ENCODE data around the gene STEAP1.
"Not testable (repeated sequence)": the region's sequence is repeated elsewhere in the genome, so short reads cannot be mapped to it uniquely, and the experiment has no call there.

The STEAP1 gene

DNA sequence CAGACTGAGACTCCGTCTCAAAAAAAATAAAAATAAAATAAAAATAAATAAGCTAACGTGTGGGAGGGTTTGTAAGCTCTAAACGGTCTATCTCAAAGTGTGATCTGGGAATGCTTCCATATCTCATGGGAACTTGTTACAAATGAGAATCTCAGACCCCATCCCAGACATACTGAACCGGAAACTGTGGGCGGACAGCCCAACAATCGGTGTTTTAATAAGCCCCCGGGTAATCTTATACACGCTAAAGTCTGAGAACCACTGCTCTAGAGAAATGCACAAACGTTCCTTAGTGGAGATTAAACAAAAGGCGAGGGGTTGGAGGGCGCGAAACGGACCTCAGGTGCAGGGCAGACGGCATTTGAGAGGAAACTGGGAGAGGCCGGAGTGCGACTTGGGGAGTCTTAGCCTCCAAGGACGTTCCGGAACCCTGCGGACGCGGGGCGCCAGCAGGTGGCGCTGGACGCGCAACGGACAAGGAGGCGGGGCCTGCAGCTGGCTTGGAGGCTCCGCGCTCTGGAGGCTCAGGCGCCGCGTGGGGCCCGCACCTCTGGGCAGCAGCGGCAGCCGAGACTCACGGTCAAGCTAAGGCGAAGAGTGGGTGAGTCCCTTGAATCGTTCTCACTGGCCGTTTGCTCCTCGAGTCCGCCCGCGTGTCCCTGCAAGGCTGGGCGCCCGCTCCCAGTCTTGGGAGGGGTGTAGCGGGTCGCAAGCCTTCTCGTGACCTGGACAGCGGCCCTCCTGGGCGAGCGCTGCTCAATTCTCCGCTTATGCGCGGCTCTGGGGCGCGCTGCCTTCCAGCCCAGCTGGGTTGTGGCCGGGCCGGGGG is at the start of gene STEAP1:
Gene STEAP1 (plus strand): TSS at position 527 of the 829 bp plus-strand sequence. CDS start 5,320 bp downstream, outside the sequence.
- DNase-seq, result peak; percentile 96

DNA sequence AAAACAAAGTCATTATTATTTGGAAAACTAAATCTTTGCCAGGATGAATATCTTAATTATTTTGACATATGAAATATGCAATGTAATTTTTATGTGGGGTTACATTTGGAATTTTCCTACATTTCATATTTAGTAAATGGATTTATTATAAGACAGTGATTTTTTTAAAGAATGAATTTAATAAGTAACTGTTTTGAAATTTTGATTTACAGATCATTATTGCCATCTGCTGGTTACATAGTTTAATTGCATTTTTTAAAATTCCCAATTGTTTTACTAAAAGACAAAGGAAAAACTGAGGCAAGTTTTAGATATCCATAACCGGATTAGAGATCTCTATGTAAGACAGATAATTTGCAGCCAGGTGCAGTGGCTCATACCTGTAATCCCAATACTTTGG is 39.3 kb upstream of the STEAP1 start:
- not testable (repeated sequence) for DNase-seq

DNA sequence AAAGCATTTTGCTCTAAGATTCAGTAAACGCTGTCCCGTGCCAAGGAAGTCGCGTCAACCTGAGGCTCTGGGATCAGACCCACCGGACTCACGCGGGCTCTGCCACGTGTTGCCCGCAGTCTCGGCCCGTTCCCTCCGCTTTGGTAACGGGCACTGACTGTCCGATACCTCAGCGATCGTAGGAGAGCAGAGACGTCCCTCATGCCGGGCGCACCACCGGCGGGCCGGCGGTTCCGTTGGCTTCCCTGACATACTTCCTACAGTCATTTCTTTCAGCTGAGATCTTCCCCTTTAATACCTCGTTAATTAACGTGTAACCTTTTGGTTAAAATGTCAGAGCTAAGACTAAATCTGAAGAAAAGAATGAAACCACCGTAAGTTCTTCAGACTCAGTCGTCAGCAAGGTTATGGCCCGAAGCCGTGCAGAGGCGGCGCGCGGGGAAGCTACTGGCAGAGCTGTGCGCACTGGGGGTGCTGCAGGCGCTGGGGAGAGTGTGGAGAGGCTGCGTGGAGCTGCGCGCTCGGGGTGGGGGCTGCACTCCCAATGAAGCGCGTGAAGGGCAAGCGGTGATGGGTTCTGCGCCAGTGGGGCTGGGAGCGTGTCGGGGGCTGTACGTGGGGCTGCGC is 35.6 kb upstream of the STEAP1 start:
- DNase-seq, result peak; percentile 79

DNA sequence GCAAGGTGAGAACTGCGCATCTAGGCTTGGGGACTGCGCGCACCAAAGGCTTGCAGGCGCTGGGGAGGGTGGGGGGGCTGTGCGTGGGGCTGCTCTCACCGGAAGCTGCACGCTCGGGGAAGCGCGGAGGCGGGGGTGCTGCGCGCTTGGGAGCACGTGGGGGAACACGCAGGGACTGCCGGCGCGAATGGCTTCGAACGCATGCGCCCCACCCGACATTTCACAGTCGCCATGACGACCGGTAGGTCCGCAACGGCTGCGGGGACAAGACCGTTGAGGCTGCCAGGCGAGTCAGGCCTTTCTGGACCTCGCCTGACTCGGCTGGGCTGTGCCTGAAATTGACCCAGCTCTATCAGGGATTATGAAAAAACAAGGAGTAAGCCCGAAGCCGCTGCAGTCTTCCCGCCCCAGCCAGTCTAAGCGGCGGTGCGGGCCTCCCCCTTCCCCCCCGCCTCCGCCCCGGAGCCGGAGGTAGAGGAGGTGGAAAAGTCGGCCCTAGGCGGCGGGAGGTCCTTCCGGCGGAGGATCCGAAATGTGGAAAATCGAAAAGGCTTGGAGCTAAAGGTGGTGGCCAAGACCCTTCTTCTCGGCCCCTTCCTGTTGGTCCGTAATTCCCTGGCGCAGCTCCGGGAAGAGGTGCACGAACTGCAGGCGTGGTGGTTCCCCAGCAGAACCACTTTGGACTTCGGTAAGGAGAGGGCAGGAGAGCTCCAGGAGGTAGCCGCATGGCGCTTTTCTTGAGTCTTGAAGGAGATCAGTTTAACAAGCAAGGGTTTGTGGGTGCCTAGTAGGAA is 34.9 kb upstream of the STEAP1 start:
- DNase-seq, result peak; percentile 79

GRCh38 chr7:90120205-90120604 is 34.1 kb upstream of the STEAP1 start:
- DNase-seq, result not testable (repeated sequence)

- DNase-seq, result not testable (repeated sequence)
Observed at GRCh38 chr7:90131746-90132145, 22.5 kb upstream of the STEAP1 start.

DNA sequence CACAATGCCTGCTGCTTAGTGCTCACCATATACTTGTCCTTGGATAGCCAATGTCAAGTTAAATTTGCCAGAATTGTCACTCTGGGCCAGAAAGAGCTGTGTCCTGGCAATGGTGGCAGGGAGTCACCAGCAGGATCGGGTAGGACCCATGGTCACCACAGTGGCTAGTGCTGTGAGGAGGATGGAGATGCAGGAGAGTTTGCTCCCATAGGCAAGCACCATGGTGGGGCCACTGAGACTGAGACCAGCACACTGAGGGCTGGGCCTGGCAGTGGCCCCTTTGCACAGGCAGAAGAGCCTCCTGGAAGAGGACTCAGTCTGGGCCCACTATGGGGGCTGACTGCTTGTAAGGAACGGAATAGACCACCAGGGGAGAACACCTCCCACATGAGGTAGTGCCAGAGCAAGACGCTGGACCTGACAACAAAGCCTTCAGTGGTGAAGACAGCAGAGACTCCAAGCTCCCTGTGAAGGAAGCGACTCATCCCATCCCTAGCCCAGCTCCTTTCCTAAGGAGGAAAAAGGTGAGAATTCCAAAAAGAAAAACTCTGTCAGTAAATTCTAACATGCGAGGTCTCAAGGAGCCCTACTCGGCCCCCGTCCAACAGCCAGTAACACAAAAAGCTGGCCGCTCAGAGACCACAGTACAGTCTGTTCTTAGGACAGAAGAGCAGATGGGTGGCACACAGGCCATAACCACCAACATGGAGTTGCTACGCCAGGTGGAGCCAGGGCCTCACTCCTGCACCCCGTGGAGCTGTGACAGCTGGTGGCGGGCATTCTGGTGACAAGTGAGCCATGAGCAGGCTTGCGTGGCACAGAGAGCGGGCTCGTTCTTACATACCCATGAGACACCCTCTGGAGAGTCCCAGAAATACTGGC is 6.9 kb upstream of the STEAP1 start:
- DNase-seq, result not testable (repeated sequence)

GRCh38 chr7:90149428-90149827 is 4.8 kb upstream of the STEAP1 start:
- not testable (repeated sequence) for DNase-seq

- DNase-seq, result not testable (repeated sequence)
Observed at GRCh38 chr7:90151884-90152283, 2.4 kb upstream of the STEAP1 start.

- DNase-seq, result peak; percentile 33
Observed at GRCh38 chr7:90152642-90153253, 1.5 kb upstream of the STEAP1 start.

GRCh38 chr7:90155206-90155605 is 937 bp downstream of the STEAP1 start:
- no peak for DNase-seq

GRCh38 chr7:90157331-90157730 is 3.1 kb downstream of the STEAP1 start:
- DNase-seq, result not testable (repeated sequence)

- DNase-seq, result not testable (repeated sequence)
Observed at GRCh38 chr7:90157761-90158350, 3.6 kb downstream of the STEAP1 start.

DNA sequence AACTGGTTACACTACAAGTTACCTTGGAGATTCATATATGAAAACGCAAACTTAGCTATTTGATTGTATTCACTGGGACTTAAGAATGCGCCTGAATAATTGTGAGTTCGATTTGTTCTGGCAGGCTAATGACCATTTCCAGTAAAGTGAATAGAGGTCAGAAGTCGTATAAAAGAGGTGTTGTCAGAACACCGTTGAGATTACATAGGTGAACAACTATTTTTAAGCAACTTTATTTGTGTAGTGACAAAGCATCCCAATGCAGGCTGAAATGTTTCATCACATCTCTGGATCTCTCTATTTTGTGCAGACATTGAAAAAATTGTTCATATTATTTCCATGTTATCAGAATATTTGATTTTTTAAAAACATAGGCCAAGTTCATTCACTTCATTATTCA is 9.3 kb downstream of the STEAP1 start:
- DNase-seq, result no peak

DNA sequence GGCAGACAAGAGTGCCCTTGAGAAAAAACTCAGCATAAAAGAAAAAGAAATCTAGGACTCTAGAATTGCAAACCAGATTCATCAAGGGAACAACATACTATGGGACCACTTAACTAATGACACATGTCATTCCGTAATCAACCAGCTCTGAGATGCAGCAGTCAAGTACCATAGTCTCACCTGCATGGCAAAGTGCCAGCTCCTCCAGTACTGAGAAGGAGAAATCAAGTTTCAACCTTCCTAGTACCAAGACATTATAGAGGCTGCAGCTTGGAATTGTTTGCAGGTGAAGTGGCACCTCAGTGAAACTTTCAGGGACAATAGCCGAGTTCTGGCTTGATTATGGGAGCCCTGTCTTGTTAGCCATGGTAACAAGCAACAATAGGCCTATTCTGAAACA is 11.5 kb downstream of the STEAP1 start:
- no peak for DNase-seq

DNA sequence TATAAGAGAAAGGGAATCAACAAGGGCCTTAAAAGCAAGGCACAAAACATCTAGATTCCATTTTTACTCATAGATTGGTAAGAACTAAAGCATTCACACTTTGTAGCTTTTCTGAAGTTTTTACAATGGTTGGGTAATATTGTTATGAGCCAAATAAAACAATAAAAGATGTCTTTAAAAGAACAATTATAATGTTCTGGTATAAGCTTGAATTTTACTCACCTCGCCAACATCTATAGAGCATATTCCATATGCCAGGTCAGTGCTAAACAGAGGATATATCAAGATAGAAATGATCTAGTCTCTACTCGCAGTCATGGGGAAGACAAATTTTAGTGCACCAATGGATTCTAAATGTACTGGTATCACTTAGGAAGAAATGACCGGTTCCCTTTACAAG is 11.9 kb downstream of the STEAP1 start:
- no peak for DNase-seq

DNA sequence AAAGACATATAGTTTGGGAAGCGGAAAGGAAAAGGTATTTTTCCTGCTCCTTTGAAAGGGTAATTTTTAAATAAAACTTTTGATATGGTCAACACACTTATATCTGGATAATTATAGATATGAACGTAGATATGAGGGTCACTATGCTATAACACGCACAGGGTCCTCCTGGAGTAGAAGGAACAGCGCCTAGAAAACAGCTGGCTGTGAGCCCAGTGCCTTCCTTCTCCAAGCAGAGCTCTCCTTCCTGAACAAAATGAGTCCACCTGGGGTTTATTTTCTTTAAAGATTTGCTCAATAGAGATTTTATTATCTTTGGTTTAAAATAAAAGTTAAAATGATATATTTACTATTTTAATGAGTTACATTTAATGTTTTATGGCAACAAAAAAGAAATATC is 13.1 kb downstream of the STEAP1 start:
- no peak for DNase-seq

DNA sequence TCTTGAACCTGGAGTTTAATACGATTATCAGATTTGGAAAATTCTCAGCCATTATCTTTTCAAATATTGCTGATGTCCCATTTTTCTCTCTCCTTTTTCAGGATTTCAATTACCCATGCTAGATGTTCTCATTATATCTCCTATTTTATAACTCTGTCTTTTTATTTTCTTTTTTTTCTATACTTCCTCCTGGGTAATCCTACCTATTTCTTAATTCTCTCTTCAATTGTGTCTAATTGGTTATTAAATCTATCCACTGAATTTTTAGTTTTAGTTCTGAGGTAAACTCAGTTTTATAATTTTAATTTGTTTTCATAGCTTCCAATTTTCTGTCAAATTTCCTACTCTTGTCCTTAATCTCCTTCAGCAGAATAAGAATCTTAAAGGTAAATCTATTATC is 15.6 kb downstream of the STEAP1 start:
- DNase-seq, result no peak

DNA sequence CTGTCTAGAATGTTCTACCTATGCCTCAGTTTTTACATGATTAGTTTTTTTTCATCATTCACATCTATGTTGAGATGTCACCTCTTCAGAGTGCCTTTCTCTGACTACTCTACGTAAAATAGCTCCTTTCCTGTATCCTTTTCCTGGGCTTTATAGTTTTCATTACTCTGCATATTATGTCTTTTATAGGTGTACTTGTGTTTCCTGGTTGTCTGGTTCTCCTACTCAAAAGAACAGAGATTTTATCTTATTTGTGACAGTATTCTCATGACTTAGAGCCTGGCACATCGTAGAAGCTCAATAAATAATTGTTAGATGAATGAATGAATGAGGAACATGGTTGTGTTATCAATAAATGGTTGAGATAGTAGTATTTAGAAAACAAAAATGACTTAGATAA is 17.9 kb downstream of the STEAP1 start:
- DNase-seq, result no peak

DNA sequence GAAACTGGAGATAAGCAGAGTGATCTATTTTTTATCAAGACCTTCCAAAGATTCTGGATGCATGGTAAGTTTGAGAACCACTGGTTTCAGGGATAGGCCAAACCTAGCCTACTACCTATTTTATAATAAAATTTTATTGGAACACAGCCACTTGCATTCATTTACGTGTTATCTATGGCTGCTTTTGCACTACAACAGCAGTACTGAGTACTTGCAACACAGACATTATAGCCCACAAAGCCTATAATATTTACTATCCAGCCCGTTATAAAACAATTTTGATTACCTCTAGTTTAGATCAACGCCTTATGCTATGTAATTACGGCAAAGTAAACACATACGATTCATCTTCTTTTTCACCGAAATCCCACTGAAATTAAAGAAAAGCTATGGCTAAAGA is 18.4 kb downstream of the STEAP1 start:
- DNase-seq, result no peak

GRCh38 chr7:90173127-90173844 is 19.0 kb downstream of the STEAP1 start:
- DNase-seq, result no peak

All from retina (tissue), 1 donor.